Stomach smooth muscle (tissue), 2 donors: ENCODE measurements around the gene SNX2.

Experiments
- H3K27ac ChIP-seq: one replicate; pipeline ENCODE4 v1.7.0; 2013; ENCODE audit warnings: mild to moderate bottlenecking, low read length, inconsistent platforms
- H3K27me3 ChIP-seq, 2 donors: one replicate each; pipeline ENCODE4 v1.7.0; 2013; ENCODE audit warnings: low read length in 2 of 2; ENCODE audit not compliant: insufficient read depth in 2 of 2, control insufficient read depth in 1 of 2
- H3K36me3 ChIP-seq, 2 donors: one replicate each; pipeline ENCODE4 v1.7.0; 2013; ENCODE audit warnings: low read length in 2 of 2; ENCODE audit not compliant: control insufficient read depth in 2 of 2, insufficient read depth in 2 of 2
- H3K4me1 ChIP-seq: one replicate; pipeline ENCODE4 v1.7.0; 2013; ENCODE audit warnings: low read length; ENCODE audit not compliant: control insufficient read depth, insufficient read depth
- H3K4me3 ChIP-seq, 2 donors: one replicate each; pipeline ENCODE4 v1.7.0; 2013; ENCODE audit warnings: low read length in 2 of 2
- H3K9ac ChIP-seq, 2 donors: one replicate each; pipeline ENCODE4 v1.7.0; 2013; ENCODE audit warnings: low read length in 2 of 2, mild to moderate bottlenecking in 1 of 2
- H3K9me3 ChIP-seq, 2 donors: one replicate each; pipeline ENCODE4 v1.7.0; 2013; ENCODE audit warnings: low read length in 2 of 2; ENCODE audit not compliant: control insufficient read depth in 2 of 2
- donor health status: healthy.
- donor health status: Pancreatic carcinoma.

SNX2 gene

GRCh38 chr5:122772446-122772845, 2.4 kb upstream of the SNX2 start:
- no peak overlapping the region for H3K9ac ChIP-seq
- no peak overlapping the region for H3K27ac ChIP-seq
- H3K4me3 ChIP-seq, result no peak overlapping the region
- H3K36me3 ChIP-seq, result no peaks in the 10 kb centered on the region
- peaks cover 3% of the 10 kb centered on the region for H3K4me1 ChIP-seq
- H3K27me3 ChIP-seq, result no peaks in the 10 kb centered on the region
- no peaks in the 10 kb centered on the region for H3K9me3 ChIP-seq

GRCh38 chr5:122773619-122774018, 1.3 kb upstream of the SNX2 start:
- Histone ChIP-seq H3K27me3 (no peaks in the 10 kb centered on the region), H3K9me3 (no peaks in the 10 kb centered on the region), H3K9ac (no peak overlapping the region), H3K4me1 (peaks cover 3% of the 10 kb centered on the region), H3K27ac (no peak overlapping the region), H3K4me3 (no peak overlapping the region), H3K36me3 (no peaks in the 10 kb centered on the region)

- no peaks in the 10 kb centered on the region for H3K9me3 ChIP-seq
- no peaks in the 10 kb centered on the region for H3K36me3 ChIP-seq
- H3K27ac ChIP-seq, result no peak overlapping the region
- H3K4me3 ChIP-seq, result peak overlapping the region; percentile 61 to 92
- H3K27me3 ChIP-seq, result no peaks in the 10 kb centered on the region
- H3K9ac ChIP-seq, result peak overlapping the region in 1 of 2 donors; percentile 58
- H3K4me1 ChIP-seq, result peaks cover 3% of the 10 kb centered on the region
Measured at GRCh38 chr5:122774519-122774860, 390 bp upstream of the SNX2 start.

- Histone ChIP-seq H3K4me3 (peak overlapping the region; percentile 89 to 92), H3K27me3 (no peaks in the 10 kb centered on the region), H3K9ac (peak overlapping the region; percentile 81 to 89), H3K4me1 (peaks cover 3% of the 10 kb centered on the region), H3K9me3 (no peaks in the 10 kb centered on the region), H3K27ac (peak overlapping the region; percentile 69), H3K36me3 (no peaks in the 10 kb centered on the region)
Measured at GRCh38 chr5:122775550-122776542, 966 bp downstream of the SNX2 start.

- no peak overlapping the region for H3K27ac ChIP-seq
- peaks cover 3% of the 10 kb centered on the region for H3K4me1 ChIP-seq
- no peak overlapping the region for H3K4me3 ChIP-seq
- H3K36me3 ChIP-seq, result no peaks in the 10 kb centered on the region
- H3K9ac ChIP-seq, result no peak overlapping the region
- H3K27me3 ChIP-seq, result no peaks in the 10 kb centered on the region
- H3K9me3 ChIP-seq, result no peaks in the 10 kb centered on the region
Measured at GRCh38 chr5:122778157-122778556, 3.3 kb downstream of the SNX2 start.

- no peak overlapping the region for H3K4me3 ChIP-seq
- no peaks in the 10 kb centered on the region for H3K9me3 ChIP-seq
- no peaks in the 10 kb centered on the region for H3K36me3 ChIP-seq
- H3K27me3 ChIP-seq, result no peaks in the 10 kb centered on the region
- H3K27ac ChIP-seq, result no peak overlapping the region
- no peak overlapping the region for H3K9ac ChIP-seq
- H3K4me1 ChIP-seq, result peaks cover 3% of the 10 kb centered on the region
Measured at GRCh38 chr5:122779451-122779850, 4.6 kb downstream of the SNX2 start.

- Histone ChIP-seq H3K36me3 (no peaks in the 10 kb centered on the region), H3K27ac (no peak overlapping the region), H3K4me1 (peaks cover 3% of the 10 kb centered on the region), H3K9me3 (no peaks in the 10 kb centered on the region), H3K4me3 (no peak overlapping the region), H3K27me3 (no peaks in the 10 kb centered on the region), H3K9ac (no peak overlapping the region)
Measured at GRCh38 chr5:122780296-122780695, 5.4 kb downstream of the SNX2 start.

GRCh38 chr5:122781465-122781864, 6.6 kb downstream of the SNX2 start:
- no peaks in the 10 kb centered on the region for H3K36me3 ChIP-seq
- H3K4me3 ChIP-seq, result no peak overlapping the region
- H3K9me3 ChIP-seq, result no peaks in the 10 kb centered on the region
- H3K27ac ChIP-seq, result no peak overlapping the region
- H3K4me1 ChIP-seq, result no peaks in the 10 kb centered on the region
- H3K9ac ChIP-seq, result no peak overlapping the region
- no peaks in the 10 kb centered on the region for H3K27me3 ChIP-seq

GRCh38 chr5:122785294-122785693, 10.4 kb downstream of the SNX2 start:
- H3K27me3 ChIP-seq, result no peaks in the 10 kb centered on the region
- no peak overlapping the region for H3K4me3 ChIP-seq
- H3K9me3 ChIP-seq, result no peaks in the 10 kb centered on the region
- no peaks in the 10 kb centered on the region for H3K4me1 ChIP-seq
- no peak overlapping the region for H3K27ac ChIP-seq
- H3K9ac ChIP-seq, result no peak overlapping the region
- H3K36me3 ChIP-seq, result no peaks in the 10 kb centered on the region

- Histone ChIP-seq H3K9me3 (no peaks in the 10 kb centered on the region), H3K36me3 (no peaks in the 10 kb centered on the region), H3K4me1 (no peaks in the 10 kb centered on the region), H3K4me3 (no peak overlapping the region), H3K27me3 (no peaks in the 10 kb centered on the region), H3K9ac (no peak overlapping the region), H3K27ac (no peak overlapping the region)
Measured at GRCh38 chr5:122788371-122788770, 13.5 kb downstream of the SNX2 start.

- H3K4me3 ChIP-seq, result no peak overlapping the region
- H3K36me3 ChIP-seq, result no peaks in the 10 kb centered on the region
- no peak overlapping the region for H3K9ac ChIP-seq
- H3K4me1 ChIP-seq, result no peaks in the 10 kb centered on the region
- no peak overlapping the region for H3K27ac ChIP-seq
- no peaks in the 10 kb centered on the region for H3K9me3 ChIP-seq
- no peaks in the 10 kb centered on the region for H3K27me3 ChIP-seq
Measured at GRCh38 chr5:122788996-122789395, 14.1 kb downstream of the SNX2 start.
